BE2C (cell line): ENCODE data around the gene ADCY7.

Source experiments
- DNase-seq: peaks from one replicate; pipeline ENCODE4 v3.0.0-alpha.2; 2020
- H3K27me3 ChIP-seq: fragments of 250-450 bp; sonication (Bioruptor Pico); 2 replicates; pipeline ENCODE4 v1.5.1; 2020; ENCODE audit warnings: mild to moderate bottlenecking
- H3K36me3 ChIP-seq: fragments of 250-450 bp; sonication (Bioruptor Pico); 2 replicates; pipeline ENCODE4 v1.5.1; 2020; ENCODE audit warnings: mild to moderate bottlenecking
- H3K4me1 ChIP-seq: fragments of 250-450 bp; sonication (Bioruptor Pico); 2 replicates; pipeline ENCODE4 v1.5.1; 2020
- H3K4me3 ChIP-seq: 2 replicates; pipeline ENCODE4 v1.5.1; 2011; ENCODE audit warnings: low read depth, low read length
- H3K9me3 ChIP-seq: fragments of 250-450 bp; sonication (Bioruptor Pico); 2 replicates; pipeline ENCODE4 v1.5.1; 2020
- CTCF ChIP-seq: IDR thresholded peaks from 2 replicates; pipeline ENCODE4 v1.5.1; 2012; ENCODE audit warnings: mild to moderate bottlenecking, low read depth, low read length

ADCY7 gene

GRCh38 chr16:50282955-50283631 lies 16.7 kb downstream of the ADCY7 start:
- no peak overlapping the region for H3K4me3 ChIP-seq
- no peak for TF ChIP-seq CTCF
- H3K9me3 ChIP-seq: no peaks in the 10 kb centered on the region
- H3K4me1 ChIP-seq: peaks cover 10% of the 10 kb centered on the region; the same call in 1 of the 2 replicates
- no peaks in the 10 kb centered on the region for H3K36me3 ChIP-seq
- DNase-seq: no peak
- H3K27me3 ChIP-seq: no peaks in the 10 kb centered on the region

- H3K36me3 ChIP-seq: no peaks in the 10 kb centered on the region
- H3K27me3 ChIP-seq: no peaks in the 10 kb centered on the region
- peaks cover 10% of the 10 kb centered on the region; the same call in 1 of the 2 replicates for H3K4me1 ChIP-seq
- no peaks in the 10 kb centered on the region for H3K9me3 ChIP-seq
- TF ChIP-seq CTCF: no peak
- H3K4me3 ChIP-seq: no peak overlapping the region
- peak; percentile 87 for DNase-seq
Observed at GRCh38 chr16:50284131-50284911, 18.0 kb downstream of the ADCY7 start.

- Histone ChIP-seq H3K36me3 (no peaks in the 10 kb centered on the region), H3K27me3 (no peaks in the 10 kb centered on the region), H3K9me3 (no peaks in the 10 kb centered on the region), H3K4me3 (no peak overlapping the region), H3K4me1 (peaks cover 10% of the 10 kb centered on the region; the same call in 1 of the 2 replicates)
- DNase-seq: no peak
- TF ChIP-seq CTCF: no peak
Observed at GRCh38 chr16:50285406-50286003, 19.2 kb downstream of the ADCY7 start.

- Histone ChIP-seq H3K9me3 (no peaks in the 10 kb centered on the region), H3K27me3 (no peaks in the 10 kb centered on the region), H3K4me3 (no peak overlapping the region), H3K4me1 (peaks cover 10% of the 10 kb centered on the region; the same call in 1 of the 2 replicates), H3K36me3 (no peaks in the 10 kb centered on the region)
- no peak for DNase-seq
- TF ChIP-seq CTCF: no peak
Observed at GRCh38 chr16:50286681-50287080, 20.3 kb downstream of the ADCY7 start.

- Histone ChIP-seq H3K27me3 (no peaks in the 10 kb centered on the region), H3K4me3 (no peak overlapping the region), H3K9me3 (no peaks in the 10 kb centered on the region), H3K36me3 (no peaks in the 10 kb centered on the region), H3K4me1 (peaks cover 10% of the 10 kb centered on the region; the same call in 1 of the 2 replicates)
- TF ChIP-seq CTCF: no peak
- DNase-seq: no peak
Observed at GRCh38 chr16:50288026-50288425, 21.7 kb downstream of the ADCY7 start.
